HG03378 (cell line): ENCODE results near the gene AKR1B1.

Experiments
- ATAC-seq: cut with Tn5 transposase; IDR thresholded peaks from one replicate; pipeline ENCODE4 v1.9.1; 2021; ENCODE audit warnings: mild to moderate bottlenecking, moderate library complexity; ENCODE audit not compliant: unreplicated experiment

Gene AKR1B1

GRCh38 chr7:134446446-134446845 is 12.5 kb downstream of the AKR1B1 start:
- ATAC-seq = no peak

- ATAC-seq = no peak
These were observed 14.0 kb downstream of the AKR1B1 start for GRCh38 chr7:134444961-134445315.

- no peak for ATAC-seq
These were observed 14.5 kb downstream of the AKR1B1 start for GRCh38 chr7:134444198-134444960.

GRCh38 chr7:134443396-134444070 is 15.4 kb downstream of the AKR1B1 start:
- no peak for ATAC-seq

- no peak for ATAC-seq
These were observed 16.3 kb downstream of the AKR1B1 start for GRCh38 chr7:134442441-134443220.

- ATAC-seq = no peak
These were observed 17.6 kb downstream of the AKR1B1 start for GRCh38 chr7:134441264-134441663.

- ATAC-seq = no peak
These were observed 18.4 kb downstream of the AKR1B1 start for GRCh38 chr7:134440476-134440875.

- ATAC-seq = no peak
These were observed 18.8 kb downstream of the AKR1B1 start for GRCh38 chr7:134440067-134440466.

- ATAC-seq = no peak
These were observed 20.0 kb downstream of the AKR1B1 start for GRCh38 chr7:134438946-134439345.

- ATAC-seq = no peak
These were observed 23.6 kb downstream of the AKR1B1 start for GRCh38 chr7:134435161-134435920.

- no peak for ATAC-seq
These were observed 24.2 kb downstream of the AKR1B1 start for GRCh38 chr7:134434701-134435100.

GRCh38 chr7:134433430-134433829 is 25.5 kb downstream of the AKR1B1 start:
- no peak for ATAC-seq

GRCh38 chr7:134432296-134433152 is 26.4 kb downstream of the AKR1B1 start:
- ATAC-seq = peak; percentile 95

- ATAC-seq = no peak
These were observed 27.1 kb downstream of the AKR1B1 start for GRCh38 chr7:134431815-134432214.

- ATAC-seq = no peak
These were observed 29.4 kb downstream of the AKR1B1 start for GRCh38 chr7:134429481-134429880.

GRCh38 chr7:134428942-134429341 is 30.0 kb downstream of the AKR1B1 start:
- ATAC-seq = no peak

GRCh38 chr7:134427896-134428295 is 31.0 kb downstream of the AKR1B1 start:
- ATAC-seq = no peak

- no peak for ATAC-seq
These were observed 33.1 kb downstream of the AKR1B1 start for GRCh38 chr7:134425777-134426176.

GRCh38 chr7:134422638-134423037 is 36.3 kb downstream of the AKR1B1 start:
- ATAC-seq = no peak

GRCh38 chr7:134422008-134422407 is 36.9 kb downstream of the AKR1B1 start:
- ATAC-seq = no peak
